H1 (cell line): ENCODE data around the gene CADM2. TPM values are rescaled to one million over a fixed set of nuclear protein-coding genes. Genes with fewer than 3 reads are reported as not detected.

Experiments used
- CTCF ChIA-PET: fragments of 300-600 bp; sonication (Branson Sonifier 250); formaldehyde crosslinking; loops from one replicate; lab custom pipeline; 2021; ENCODE audit not compliant: partially characterized antibody; lab: Charles Lee
- POLR2A ChIA-PET: fragments of 300-600 bp; sonication (Branson Sonifier 250); formaldehyde crosslinking; loops from one replicate; lab custom pipeline; 2021; ENCODE audit warnings: inconsistent platforms; ENCODE audit not compliant: partially characterized antibody; lab: Charles Lee
- DNase-seq, 2 experiments: peaks; one replicate each; pipeline versions ENCODE4 v3.0.0 to v3.0.0-alpha.2; 2010 to 2022; ENCODE audit warnings: low spot score in 2 of 2, low read depth in 1 of 2, mixed read lengths in 1 of 2
- FAIRE-seq: peaks from 2 replicates; lab custom pipeline; 2011; peaks lifted over from hg19 to GRCh38; lab: Jason Lieb, UNC
- H2AFZ ChIP-seq: 2 replicates; pipeline ENCODE4 v1.8.1; 2012; ENCODE audit warnings: low read length, inconsistent platforms
- H2AK5ac ChIP-seq: 2 replicates; pipeline ENCODE4 v1.6.1; 2013; ENCODE audit warnings: low read depth, low read length
- H2BK120ac ChIP-seq: replicated peaks from 2 replicates; pipeline ENCODE3; 2013; ENCODE audit warnings: low read depth, low read length, inconsistent platforms
- H2BK12ac ChIP-seq: 2 replicates; pipeline ENCODE4 v1.6.1; 2013; ENCODE audit warnings: low read depth, low read length
- H2BK15ac ChIP-seq: 2 replicates; pipeline ENCODE4 v1.6.1; 2013; ENCODE audit warnings: low read length
- H2BK20ac ChIP-seq: 2 replicates; pipeline ENCODE4 v1.6.1; 2013; ENCODE audit warnings: low read length
- H2BK5ac ChIP-seq: 2 replicates; pipeline ENCODE4 v1.6.1; 2013; ENCODE audit warnings: low read depth, low read length
- H3K14ac ChIP-seq: 2 replicates; pipeline ENCODE4 v1.6.1; 2013; ENCODE audit warnings: inconsistent platforms; ENCODE audit not compliant: insufficient read length
- H3K18ac ChIP-seq: 2 replicates; pipeline ENCODE4 v1.6.1; 2013; ENCODE audit warnings: low read length; ENCODE audit errors: extremely low read depth
- H3K23ac ChIP-seq: 2 replicates; pipeline ENCODE4 v1.6.1; 2013; ENCODE audit warnings: inconsistent platforms; ENCODE audit not compliant: insufficient read length
- H3K23me2 ChIP-seq: 2 replicates; pipeline ENCODE4 v1.6.1; 2013; ENCODE audit warnings: low read depth, low read length
- H3K27ac ChIP-seq: 2 replicates; pipeline ENCODE4 v1.6.1; 2011; ENCODE audit warnings: low read depth, low read length, inconsistent platforms
- H3K27me3 ChIP-seq, 4 experiments: replicated peaks in 1 of 4; 1 replicate in 1 of 4; 2 replicates in 3 of 4; pipeline versions ENCODE4 v1.6.1 to v1.8.1; 2011 to 2013; ENCODE audit warnings: low read length in 3 of 4, mild to moderate bottlenecking in 3 of 4, inconsistent platforms in 2 of 4, mixed read lengths in 2 of 4, moderate library complexity in 1 of 4; ENCODE audit not compliant: control insufficient read depth in 3 of 4, insufficient read depth in 3 of 4; ENCODE audit errors: extremely low read depth in 1 of 4
- H3K36me3 ChIP-seq, 4 experiments: 2 replicates each; pipeline versions ENCODE4 v1.6.1 to v1.8.1; 2011 to 2013; ENCODE audit warnings: mild to moderate bottlenecking in 4 of 4, low read length in 3 of 4, moderate library complexity in 2 of 4, control low read depth in 1 of 4, inconsistent platforms in 1 of 4; ENCODE audit not compliant: insufficient read depth in 4 of 4, control insufficient read depth in 2 of 4
- H3K4ac ChIP-seq: replicated peaks from 2 replicates; pipeline ENCODE3; 2013; ENCODE audit warnings: low read length, low read depth, mixed read lengths, inconsistent platforms; ENCODE audit not compliant: insufficient read length
- H3K4me1 ChIP-seq, 4 experiments: replicated peaks in 1 of 4; 1 replicate in 1 of 4; 2 replicates in 3 of 4; pipeline versions ENCODE4 v1.6.1 to v1.8.1; 2011 to 2013; ENCODE audit warnings: low read length in 3 of 4, inconsistent platforms in 2 of 4, mixed read lengths in 1 of 4; ENCODE audit not compliant: insufficient read depth in 4 of 4, control insufficient read depth in 3 of 4
- H3K4me2 ChIP-seq, 2 experiments: 2 replicates each; pipeline versions ENCODE4 v1.6.1 to v1.8.1; 2011 to 2013; ENCODE audit warnings: low read depth in 2 of 2, low read length in 2 of 2, control low read depth in 1 of 2, inconsistent platforms in 1 of 2, mild to moderate bottlenecking in 1 of 2; ENCODE audit not compliant: insufficient read depth in 1 of 2
- H3K4me3 ChIP-seq, 4 experiments: fragments of 200-600, 300-600 bp in 1 of 4; sonication (generic), shearing (Covaris generic), sonication (Bioruptor Twin) in 1 of 4; 2 replicates each; pipeline versions ENCODE4 v1.5.1 to v1.8.1; 2011 to 2016; ENCODE audit warnings: low read length in 4 of 4, low read depth in 3 of 4, control low read depth in 2 of 4, inconsistent platforms in 2 of 4, mild to moderate bottlenecking in 2 of 4, mixed read lengths in 1 of 4, moderate library complexity in 1 of 4; ENCODE audit not compliant: insufficient read depth in 2 of 4; ENCODE audit errors: extremely low read depth in 1 of 4
- H3K56ac ChIP-seq: replicated peaks from 2 replicates; pipeline ENCODE3; 2013; ENCODE audit warnings: low read depth, mild to moderate bottlenecking, mixed read lengths, low read length, inconsistent platforms; ENCODE audit not compliant: insufficient read length
- H3K79me1 ChIP-seq: 2 replicates; pipeline ENCODE4 v1.6.1; 2013; ENCODE audit warnings: low read depth, low read length, control low read depth
- H3K79me2 ChIP-seq, 2 experiments: 2 replicates each; pipeline versions ENCODE4 v1.6.1 to v1.8.1; 2012 to 2013; ENCODE audit warnings: low read length in 2 of 2, mild to moderate bottlenecking in 2 of 2, inconsistent platforms in 1 of 2; ENCODE audit not compliant: insufficient read depth in 2 of 2, control insufficient read depth in 1 of 2
- H3K9ac ChIP-seq, 4 experiments: replicated peaks in 1 of 4; 1 replicate in 1 of 4; 2 replicates in 3 of 4; pipeline versions ENCODE4 v1.6.1 to v1.8.1; 2011 to 2013; ENCODE audit warnings: low read depth in 3 of 4, low read length in 3 of 4, control low read depth in 2 of 4, mild to moderate bottlenecking in 2 of 4, moderate library complexity in 2 of 4, inconsistent platforms in 1 of 4; ENCODE audit errors: extremely low read depth in 1 of 4
- H3K9me3 ChIP-seq, 2 experiments: 2 replicates each; pipeline versions ENCODE4 v1.6.1 to v1.8.1; 2012 to 2013; ENCODE audit warnings: mild to moderate bottlenecking in 2 of 2, moderate library complexity in 2 of 2, control low read depth in 1 of 2, inconsistent platforms in 1 of 2, low read depth in 1 of 2, low read length in 1 of 2, mixed read lengths in 1 of 2; ENCODE audit not compliant: insufficient read depth in 2 of 2
- H4K20me1 ChIP-seq, 2 experiments: replicated peaks in 1 of 2; 2 replicates each; pipeline versions ENCODE3 to v1.8.1; 2011 to 2013; ENCODE audit warnings: inconsistent platforms in 2 of 2, low read length in 2 of 2, mild to moderate bottlenecking in 1 of 2; ENCODE audit not compliant: insufficient read depth in 2 of 2, control insufficient read depth in 1 of 2
- H4K5ac ChIP-seq: 2 replicates; pipeline ENCODE4 v1.6.1; 2013; ENCODE audit warnings: low read length, low read depth, mixed read lengths, inconsistent platforms; ENCODE audit not compliant: insufficient read length
- H4K8ac ChIP-seq: 2 replicates; pipeline ENCODE4 v1.8.0; 2013; ENCODE audit warnings: mild to moderate bottlenecking, moderate library complexity, low read length, inconsistent platforms; ENCODE audit not compliant: insufficient read depth; ENCODE audit errors: extremely low read depth
- H4K91ac ChIP-seq: replicated peaks from 2 replicates; pipeline ENCODE3; 2013; ENCODE audit warnings: low read length, mixed read lengths, inconsistent platforms; ENCODE audit not compliant: insufficient read length
- EP300 ChIP-seq, 2 experiments: IDR thresholded peaks; 1 replicate in 1 of 2; 2 replicates in 1 of 2; pipeline ENCODE4 v1.6.1; 2011 to 2012; ENCODE audit warnings: low read depth in 2 of 2, low read length in 2 of 2, mild to moderate bottlenecking in 2 of 2, borderline replicate concordance in 1 of 2, inconsistent platforms in 1 of 2, moderate library complexity in 1 of 2
- JUND ChIP-seq: IDR thresholded peaks from 2 replicates; pipeline ENCODE4 v1.6.1; 2011; ENCODE audit warnings: mild to moderate bottlenecking, improper control_type of control experiment, low read length
- POU5F1 ChIP-seq: IDR thresholded peaks from 2 replicates; pipeline ENCODE4 v1.6.1; 2011; ENCODE audit warnings: low read depth, mild to moderate bottlenecking, low read length, moderate library complexity
- RFX5 ChIP-seq: IDR thresholded peaks from 2 replicates; pipeline ENCODE4 v1.6.1; 2011; ENCODE audit warnings: low read depth, low read length, improper control_type of control experiment, borderline replicate concordance
- SP1 ChIP-seq: IDR thresholded peaks from 2 replicates; pipeline ENCODE4 v1.6.1; 2011; ENCODE audit warnings: low read depth, low read length
- polyA plus RNA-seq, 7 experiments: library from polyadenylated mRNA; depleted of rRNA in 3 of 7; stranded (reverse) in 5 of 7; unstranded in 2 of 7; fragments of >200 nt in 5 of 7; fragments of 200-250 nt in 2 of 7; gene quantifications; 1 replicate in 5 of 7; 2 replicates in 1 of 7; 4 replicates in 1 of 7; pipeline versions ENCODE4 v1.2.1 to v1.2.3, GENCODE V29; 2011 to 2013; ENCODE audit warnings: missing spikeins in 2 of 7, mixed read lengths in 2 of 7
- total RNA-seq: library from RNA; stranded (reverse); fragmentation: NEBNext Ultra II Directional; extraction: Animal tissue kit (Norgen Biotek cat#: 25700); gene quantifications from 2 replicates; pipeline ENCODE4 v1.2.1, GENCODE V29; 2021

CADM2 gene
- total and polyA plus RNA-seq, 2 of the 8 experiments (the other 6 are each of a cell fraction or from before 2014, with no cell fraction given) = 14.9 to 20.9 TPM

- no peak for TF ChIP-seq EP300 (IDR thresholded peaks at IDR 0.05; ENCODE audit: borderline replicate concordance in 1 of 2, low read depth in 2 of 2, low read length in 2 of 2)
These were observed 883.3 kb downstream of the CADM2 start (continued) for GRCh38 chr3:85842081-85842480.

GRCh38 chr3:85846940-85847339 lies 888.2 kb downstream of the CADM2 start:
- Histone ChIP-seq H3K9ac (no peak overlapping the region), H3K14ac (no peak overlapping the region), H2BK15ac (no peak overlapping the region), H3K4me3 (no peak overlapping the region), H2BK20ac (no peak overlapping the region), H3K4me1 (no peaks in the 10 kb centered on the region), H3K36me3 (no peaks in the 10 kb centered on the region), H3K79me1 (no peaks in the 10 kb centered on the region), H3K79me2 (no peaks in the 10 kb centered on the region), H3K23me2 (no peaks in the 10 kb centered on the region), H2AK5ac (no peak overlapping the region), H2BK120ac (no peak overlapping the region), H3K23ac (no peak overlapping the region), H4K8ac (no peak overlapping the region), H3K27ac (no peak overlapping the region), H4K5ac (no peak overlapping the region), H2BK12ac (no peak overlapping the region), H3K9me3 (no peaks in the 10 kb centered on the region), H3K4ac (no peak overlapping the region), H3K18ac (no peak overlapping the region), H3K27me3 (peaks cover 0 to 1% (median 0%) of the 10 kb centered on the region in 4 experiments; a peak in 1 of 7 replicates), H4K91ac (no peak overlapping the region), H4K20me1 (no peaks in the 10 kb centered on the region), H3K56ac (no peak overlapping the region), H2BK5ac (no peak overlapping the region), H3K4me2 (no peak overlapping the region), H2AFZ (no peak overlapping the region)
- DNase-seq (no peak), FAIRE-seq (no peak)
- no peak for TF ChIP-seq SP1
- TF ChIP-seq JUND = no peak
- TF ChIP-seq RFX5 = no peak
- TF ChIP-seq POU5F1 = no peak
- ChIA-PET POLR2A (no interaction called here), CTCF (no interaction called here)
